HG03139 (cell line): Measurements from ENCODE around the gene VTI1B.
"Not testable (repeated sequence)": the region's sequence is repeated elsewhere in the genome, so short reads cannot be mapped to it uniquely, and the experiment has no call there.

Experiments used
- ATAC-seq: cut with Tn5 transposase; IDR thresholded peaks from one replicate; pipeline ENCODE4 v1.9.1; 2021; ENCODE audit not compliant: unreplicated experiment

Gene VTI1B, protein sequence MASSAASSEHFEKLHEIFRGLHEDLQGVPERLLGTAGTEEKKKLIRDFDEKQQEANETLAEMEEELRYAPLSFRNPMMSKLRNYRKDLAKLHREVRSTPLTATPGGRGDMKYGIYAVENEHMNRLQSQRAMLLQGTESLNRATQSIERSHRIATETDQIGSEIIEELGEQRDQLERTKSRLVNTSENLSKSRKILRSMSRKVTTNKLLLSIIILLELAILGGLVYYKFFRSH

GRCh38 chr14:67674480-67675218 lies at the start of gene VTI1B:
VTI1B (minus strand) TSS chr14:67674632; CDS start chr14:67674489, 143 bp downstream.
- ATAC-seq, result peak; percentile 73

GRCh38 chr14:67722293-67722692 lies 47.9 kb upstream of the VTI1B start:
- ATAC-seq, result no peak

DNA sequence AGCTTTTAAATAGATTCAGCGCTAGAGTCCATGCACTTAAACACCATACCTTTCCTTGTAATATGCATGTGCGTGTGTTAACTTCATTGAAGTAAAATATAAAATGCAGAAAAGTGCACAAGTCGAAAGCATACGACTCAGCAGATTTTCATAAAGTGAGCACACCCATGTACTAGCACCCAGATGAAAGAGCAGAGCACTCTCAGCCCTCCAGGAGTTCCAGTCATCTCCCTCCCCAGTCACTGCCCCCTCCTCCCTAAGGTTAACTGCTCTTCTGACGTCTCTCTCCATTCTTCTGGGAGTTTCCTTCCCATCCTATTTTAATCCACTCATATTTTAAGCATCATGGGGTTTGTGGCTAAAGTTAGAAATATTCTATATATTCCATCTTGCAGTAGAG lies 47.4 kb upstream of the VTI1B start:
- ATAC-seq, result no peak

DNA sequence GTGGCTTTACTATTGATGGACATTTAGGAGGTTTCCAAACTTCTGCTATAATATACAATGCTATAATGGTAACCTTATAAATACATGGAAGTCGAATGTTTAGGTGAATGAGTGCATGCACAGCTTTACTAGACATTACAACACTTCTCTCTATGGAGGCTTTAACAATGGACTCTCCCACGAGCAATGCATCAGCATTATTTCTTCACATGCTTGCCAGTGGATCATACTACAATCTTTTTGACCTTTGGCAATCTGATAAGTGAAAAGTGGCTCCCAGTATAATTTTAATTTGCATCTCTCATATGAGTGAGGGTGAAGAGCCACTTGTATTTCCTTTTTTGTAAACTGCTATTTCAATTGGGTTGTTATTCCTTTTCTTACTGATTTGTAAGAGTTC lies 45.4 kb upstream of the VTI1B start:
- ATAC-seq, result no peak

GRCh38 chr14:67719385-67719784 lies 45.0 kb upstream of the VTI1B start:
- ATAC-seq, result not testable (repeated sequence)

DNA sequence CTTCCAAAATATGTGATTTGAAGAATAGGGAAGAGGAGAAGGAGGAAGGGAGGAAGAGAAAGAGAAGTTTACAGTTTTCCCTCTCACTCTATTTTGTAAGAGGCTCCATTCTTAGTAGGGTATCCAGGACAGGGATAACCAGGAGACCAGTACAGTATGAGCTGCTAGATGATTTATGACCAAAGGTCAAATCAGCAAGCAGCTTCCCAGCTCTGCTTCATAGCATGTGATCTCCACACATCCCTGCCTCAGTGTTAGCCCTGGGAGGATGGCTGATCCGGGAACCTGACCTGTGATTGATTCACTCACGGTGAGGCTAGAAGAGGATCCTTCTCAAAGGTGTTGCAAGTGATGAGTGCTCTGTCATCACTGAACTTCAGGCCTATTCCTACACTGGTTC lies 43.8 kb upstream of the VTI1B start:
- no peak for ATAC-seq

- ATAC-seq, result no peak
Measured at GRCh38 chr14:67717048-67717447, 42.6 kb upstream of the VTI1B start.

DNA sequence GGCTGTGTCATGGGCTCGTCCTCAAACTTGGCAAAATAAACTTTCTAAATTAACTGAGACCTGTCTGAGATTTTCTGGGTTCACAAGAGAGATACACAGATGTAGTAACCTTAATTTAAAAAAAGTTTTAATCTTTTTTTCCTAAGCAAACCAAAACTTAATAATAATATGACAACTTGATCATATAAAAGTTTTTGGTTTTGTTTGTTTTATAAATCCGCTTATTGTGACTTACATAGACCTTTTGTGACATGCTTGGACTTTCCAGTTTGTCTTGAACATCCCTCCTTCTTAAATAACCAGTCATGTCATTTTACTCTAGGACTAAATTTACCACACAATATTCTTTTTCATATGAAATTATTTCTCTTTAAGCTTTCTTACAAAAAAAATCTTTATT lies 35.8 kb upstream of the VTI1B start:
- ATAC-seq, result no peak

DNA sequence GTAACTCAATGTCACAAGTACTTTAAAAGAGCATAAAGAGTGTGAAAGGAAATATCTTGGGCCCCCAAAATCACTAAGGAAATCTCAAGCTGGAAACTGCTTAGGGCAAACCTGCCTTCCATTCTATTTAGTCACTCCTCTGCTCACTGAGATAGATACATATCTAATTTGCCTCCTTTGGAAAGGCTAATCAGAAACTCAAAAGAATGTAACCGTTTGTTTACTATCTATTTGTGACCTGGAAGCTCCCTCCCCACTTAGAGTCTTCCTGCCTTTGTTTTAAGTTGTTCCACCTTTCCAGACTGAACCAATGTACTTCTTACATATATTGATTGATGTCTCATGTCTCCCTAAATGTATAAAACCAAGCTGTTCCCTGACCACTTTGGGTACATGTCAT lies 35.4 kb upstream of the VTI1B start:
- not testable (repeated sequence) for ATAC-seq

DNA sequence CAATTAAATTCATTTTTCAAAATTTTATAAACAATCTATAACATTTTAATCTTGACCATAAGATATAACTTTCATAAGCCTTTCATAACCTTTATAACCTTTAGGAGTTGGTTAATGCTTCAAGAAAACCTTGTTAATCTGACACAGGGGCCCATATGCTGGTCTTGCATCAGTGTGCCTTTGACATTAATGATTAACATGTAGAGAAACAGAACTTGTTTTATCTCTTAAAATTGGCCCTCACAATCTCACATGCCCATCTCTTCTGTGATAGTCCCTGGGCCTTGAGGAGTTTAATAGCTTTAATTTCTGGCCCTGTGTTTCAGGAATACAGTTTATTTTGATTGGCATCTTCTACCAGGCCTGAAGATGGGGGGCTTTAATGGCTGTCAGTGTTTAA lies 34.9 kb upstream of the VTI1B start:
- ATAC-seq, result not testable (repeated sequence)

- no peak for ATAC-seq
Measured at GRCh38 chr14:67705211-67705610, 30.8 kb upstream of the VTI1B start.

- no peak for ATAC-seq
Measured at GRCh38 chr14:67704484-67705089, 30.2 kb upstream of the VTI1B start.

GRCh38 chr14:67703997-67704396 lies 29.6 kb upstream of the VTI1B start:
- no peak for ATAC-seq

DNA sequence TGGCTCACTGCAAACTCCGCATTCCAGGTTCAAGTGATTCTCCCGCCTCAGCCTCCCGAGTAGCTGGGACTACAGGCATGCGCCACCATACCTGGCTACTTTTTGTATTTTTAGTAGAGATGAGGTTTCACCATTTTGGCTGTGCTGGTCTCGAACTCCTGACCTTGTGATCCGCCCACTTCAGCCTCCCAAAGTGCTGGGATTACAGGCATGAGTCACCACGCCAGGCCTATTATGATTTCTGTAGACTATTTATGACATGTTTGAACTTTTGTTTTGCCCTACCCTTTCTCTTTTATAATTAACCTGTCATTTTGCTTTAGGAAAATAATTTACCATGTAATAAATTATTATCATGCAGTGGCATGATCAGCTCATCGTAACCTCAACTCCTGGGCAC lies 27.1 kb upstream of the VTI1B start, which contains the start of gene RDH12:
Gene RDH12, plus strand, starts transcription at position 395 of the 400 bp plus-strand sequence. CDS start 20,757 bp downstream, outside the sequence.
- ATAC-seq, result not testable (repeated sequence)

DNA sequence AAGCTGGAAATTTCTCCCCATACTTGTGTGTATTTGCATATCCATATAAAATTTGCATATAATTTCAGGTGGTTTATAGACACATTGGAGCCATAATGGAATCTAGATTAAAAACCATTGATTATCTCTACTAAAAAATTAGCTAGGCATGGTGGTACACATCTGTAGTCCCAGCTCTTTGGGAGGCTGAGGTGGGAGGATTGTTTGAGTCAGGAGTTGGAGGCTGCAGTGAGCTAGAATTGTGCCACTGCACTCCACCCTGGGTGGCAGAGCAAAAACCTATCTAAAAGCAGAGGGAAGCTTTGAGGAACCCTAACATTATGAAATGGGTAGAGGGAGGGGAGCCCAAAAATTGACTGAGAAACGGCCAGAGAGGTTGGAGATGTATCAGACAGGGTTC lies 23.7 kb upstream of the VTI1B start:
- no peak for ATAC-seq

GRCh38 chr14:67697006-67697405 lies 22.6 kb upstream of the VTI1B start:
- no peak for ATAC-seq

GRCh38 chr14:67695394-67695949 lies 21.0 kb upstream of the VTI1B start, which contains the start of gene RDH11:
RDH11 (minus strand) TSS chr14:67695764; CDS start chr14:67695703, 61 bp downstream.
- ATAC-seq, result peak; percentile 79

GRCh38 chr14:67694791-67695393 lies 20.5 kb upstream of the VTI1B start:
- ATAC-seq, result peak; percentile 90

DNA sequence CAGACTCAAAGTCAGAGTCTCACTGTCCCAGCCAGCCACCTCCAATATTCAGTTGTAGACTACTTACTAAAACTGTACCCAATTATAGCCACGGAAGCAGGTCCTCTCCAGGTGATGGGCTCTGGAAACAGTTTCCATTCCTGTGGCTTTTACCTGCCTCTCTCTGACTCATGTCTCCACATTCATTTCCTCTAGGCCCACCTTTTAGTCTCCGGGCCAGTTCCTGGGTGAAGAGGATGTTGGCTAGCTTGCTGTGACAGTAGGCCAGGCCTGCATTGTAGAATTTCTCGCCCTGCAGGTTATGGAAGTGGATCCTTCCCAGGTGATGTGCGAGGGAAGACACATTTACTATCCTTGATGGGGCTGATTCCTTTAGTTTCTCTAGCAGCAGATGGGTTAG lies 15.6 kb upstream of the VTI1B start:
- ATAC-seq, result no peak

DNA sequence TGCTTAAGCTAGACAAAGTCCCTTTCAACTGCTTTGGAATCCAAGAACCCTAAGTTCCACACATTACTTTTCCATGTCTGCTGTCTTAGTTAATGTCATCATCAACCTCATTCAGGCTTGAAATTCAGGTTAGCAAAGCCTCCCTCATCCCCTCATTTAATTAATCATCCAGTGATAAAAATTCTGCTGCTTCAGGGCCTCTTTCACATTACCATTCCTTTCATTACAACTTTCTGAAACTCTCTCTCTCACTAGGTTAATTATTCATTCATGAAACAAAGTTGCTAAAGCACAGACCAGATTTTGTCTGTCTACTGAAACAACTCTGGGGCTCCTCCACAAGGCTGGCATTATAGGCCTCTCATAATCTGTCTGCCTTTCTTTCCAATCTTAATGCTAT lies 9.4 kb upstream of the VTI1B start:
- no peak for ATAC-seq

GRCh38 chr14:67680941-67681340 lies 6.5 kb upstream of the VTI1B start:
- ATAC-seq, result no peak
